GM10248 (cell line): Measurements from ENCODE around the gene ST8SIA6.

Experiments
- CTCF ChIA-PET: fragments of 300-600 bp; sonication (Branson Sonifier 250); formaldehyde crosslinking; extraction: SDS; loops from one replicate; lab custom pipeline; 2021; ENCODE audit warnings: antibody characterized with exemption; lab: Yijun Ruan, JAX
- POLR2A ChIA-PET: fragments of 350-650 bp; sonication (Branson Sonifier 250); formaldehyde crosslinking; extraction: SDS; loops from one replicate; lab custom pipeline; 2020; ENCODE audit warnings: antibody characterized with exemption; lab: Yijun Ruan, JAX
- DNase-seq: peaks from one replicate; pipeline ENCODE4 v3.0.0; 2012; ENCODE audit errors: extremely low spot score
- TF ChIP-seq, protein P1 (sequence below): IDR thresholded peaks from 2 replicates; pipeline ENCODE4 v1.5.1; 2012; ENCODE audit warnings: mild to moderate bottlenecking, low read depth; ENCODE audit errors: extremely low read depth, missing control alignments, control extremely low read depth

The ST8SIA6 gene

DNA sequence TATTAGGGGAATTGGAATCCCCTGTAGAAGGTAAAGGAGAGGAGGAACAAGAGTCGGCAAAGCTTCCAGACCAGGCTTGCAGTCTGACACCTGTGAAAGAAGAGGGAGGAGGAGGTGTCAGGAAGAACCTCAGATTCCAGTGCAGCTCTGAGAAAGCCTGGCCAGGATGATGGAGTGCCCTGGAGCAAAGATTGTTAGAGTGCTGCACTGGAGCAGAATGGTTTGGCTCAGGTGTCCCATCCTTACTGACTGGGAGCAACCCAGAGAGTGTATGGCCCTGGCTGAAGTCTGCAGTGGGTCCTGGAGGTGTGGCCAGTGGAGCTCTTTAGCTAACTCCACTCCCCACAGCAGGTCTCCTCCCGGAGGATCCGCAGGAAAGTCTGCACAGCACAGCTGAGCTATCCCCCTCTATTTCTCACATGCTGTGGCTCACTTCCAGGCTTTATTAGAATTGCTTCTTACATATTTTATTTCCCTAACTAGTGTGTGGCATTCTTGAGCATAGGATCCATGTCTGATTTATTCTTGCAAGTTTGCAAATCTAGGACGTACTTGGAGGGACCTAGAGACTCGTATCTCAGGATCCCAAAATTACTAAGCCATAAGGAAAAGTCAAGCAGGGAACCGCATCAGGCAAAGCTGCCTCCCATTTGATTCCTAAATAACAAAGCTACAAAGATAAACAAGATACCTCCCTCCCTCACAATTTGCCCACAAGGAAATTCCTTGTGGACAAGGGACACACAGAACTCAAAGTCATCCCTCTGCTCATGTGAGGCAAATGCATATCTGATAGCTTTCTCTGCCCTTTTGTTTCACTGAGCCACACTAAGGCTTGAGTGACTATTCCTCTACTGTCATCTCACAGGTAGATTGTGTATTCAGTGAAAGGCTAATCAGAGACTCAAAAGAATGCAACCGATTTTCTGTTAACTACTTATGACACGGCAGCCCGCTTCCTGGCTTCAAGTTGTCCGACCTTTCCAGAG, 167.5 kb downstream of the ST8SIA6 start:
- CTCF ChIA-PET: interaction anchor here (1.9 kb wide), 1 partner anchor 9 kb away, joined by 4 read pairs; no protein-coding TSS in a partner anchor
- POLR2A ChIA-PET: no interaction called here
- TF ChIP-seq, protein P1, sequence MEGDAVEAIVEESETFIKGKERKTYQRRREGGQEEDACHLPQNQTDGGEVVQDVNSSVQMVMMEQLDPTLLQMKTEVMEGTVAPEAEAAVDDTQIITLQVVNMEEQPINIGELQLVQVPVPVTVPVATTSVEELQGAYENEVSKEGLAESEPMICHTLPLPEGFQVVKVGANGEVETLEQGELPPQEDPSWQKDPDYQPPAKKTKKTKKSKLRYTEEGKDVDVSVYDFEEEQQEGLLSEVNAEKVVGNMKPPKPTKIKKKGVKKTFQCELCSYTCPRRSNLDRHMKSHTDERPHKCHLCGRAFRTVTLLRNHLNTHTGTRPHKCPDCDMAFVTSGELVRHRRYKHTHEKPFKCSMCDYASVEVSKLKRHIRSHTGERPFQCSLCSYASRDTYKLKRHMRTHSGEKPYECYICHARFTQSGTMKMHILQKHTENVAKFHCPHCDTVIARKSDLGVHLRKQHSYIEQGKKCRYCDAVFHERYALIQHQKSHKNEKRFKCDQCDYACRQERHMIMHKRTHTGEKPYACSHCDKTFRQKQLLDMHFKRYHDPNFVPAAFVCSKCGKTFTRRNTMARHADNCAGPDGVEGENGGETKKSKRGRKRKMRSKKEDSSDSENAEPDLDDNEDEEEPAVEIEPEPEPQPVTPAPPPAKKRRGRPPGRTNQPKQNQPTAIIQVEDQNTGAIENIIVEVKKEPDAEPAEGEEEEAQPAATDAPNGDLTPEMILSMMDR: no peak

DNA sequence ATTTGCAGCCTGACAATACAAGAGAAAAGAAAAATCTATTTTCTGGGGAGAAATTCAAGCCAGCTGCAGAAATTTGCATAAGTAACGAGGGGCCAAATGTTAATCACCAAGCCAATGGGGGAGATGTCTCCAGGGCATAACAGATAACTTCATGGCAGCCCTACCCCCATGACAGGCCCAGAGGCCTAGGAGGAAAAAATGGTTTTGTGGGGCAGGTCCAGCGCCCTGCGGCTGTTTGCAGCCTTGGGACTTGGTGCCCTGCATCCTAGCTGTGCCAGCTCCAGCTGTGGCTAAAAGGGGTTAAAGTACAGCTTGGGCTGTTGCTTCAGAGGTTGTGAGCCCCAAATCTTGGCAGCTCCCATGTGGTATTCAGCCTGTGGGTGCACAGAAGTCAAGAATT, 172.1 kb downstream of the ST8SIA6 start:
- TF ChIP-seq, protein P1: no peak
- CTCF ChIA-PET: no interaction called here
- no peak for DNase-seq
- POLR2A ChIA-PET: no interaction called here

More for the DNA sequence above, 167.5 kb downstream of the ST8SIA6 start:
- DNase-seq: no peak

DNA sequence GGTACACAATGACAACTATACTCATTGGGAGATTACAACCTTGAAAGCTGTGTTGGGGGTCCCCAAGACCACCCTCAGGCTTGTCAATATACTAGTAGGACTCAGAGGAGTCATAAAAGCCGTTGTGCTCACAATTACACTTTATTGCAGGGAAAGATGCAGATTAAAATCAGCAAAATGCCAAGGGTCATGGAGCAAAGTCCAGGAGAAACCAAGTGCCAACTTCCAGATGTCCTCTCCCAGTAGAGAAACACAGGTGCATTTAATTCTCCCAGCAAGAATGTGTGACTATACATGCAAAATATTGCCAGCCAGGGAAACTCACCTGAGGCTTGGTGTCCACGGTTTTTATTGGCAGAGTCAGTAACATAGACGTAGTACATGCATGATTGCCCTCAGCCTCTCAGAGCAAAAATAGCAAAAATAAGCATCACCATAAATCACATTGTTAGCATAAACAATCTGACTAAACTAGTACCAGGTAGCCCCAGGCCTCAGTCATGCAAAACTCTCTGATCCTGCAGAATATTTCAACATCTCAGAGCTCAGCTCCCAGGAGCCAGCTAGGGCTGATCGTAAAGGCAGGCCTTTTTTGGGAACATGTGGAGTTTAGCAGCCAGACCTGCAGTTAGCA, 175.7 kb downstream of the ST8SIA6 start:
- CTCF ChIA-PET: interaction anchor here (1.4 kb wide), 1 partner anchor 20 kb away, joined by 4 read pairs; no protein-coding TSS in a partner anchor
- TF ChIP-seq, protein P1: no peak
- POLR2A ChIA-PET: no interaction called here

DNA sequence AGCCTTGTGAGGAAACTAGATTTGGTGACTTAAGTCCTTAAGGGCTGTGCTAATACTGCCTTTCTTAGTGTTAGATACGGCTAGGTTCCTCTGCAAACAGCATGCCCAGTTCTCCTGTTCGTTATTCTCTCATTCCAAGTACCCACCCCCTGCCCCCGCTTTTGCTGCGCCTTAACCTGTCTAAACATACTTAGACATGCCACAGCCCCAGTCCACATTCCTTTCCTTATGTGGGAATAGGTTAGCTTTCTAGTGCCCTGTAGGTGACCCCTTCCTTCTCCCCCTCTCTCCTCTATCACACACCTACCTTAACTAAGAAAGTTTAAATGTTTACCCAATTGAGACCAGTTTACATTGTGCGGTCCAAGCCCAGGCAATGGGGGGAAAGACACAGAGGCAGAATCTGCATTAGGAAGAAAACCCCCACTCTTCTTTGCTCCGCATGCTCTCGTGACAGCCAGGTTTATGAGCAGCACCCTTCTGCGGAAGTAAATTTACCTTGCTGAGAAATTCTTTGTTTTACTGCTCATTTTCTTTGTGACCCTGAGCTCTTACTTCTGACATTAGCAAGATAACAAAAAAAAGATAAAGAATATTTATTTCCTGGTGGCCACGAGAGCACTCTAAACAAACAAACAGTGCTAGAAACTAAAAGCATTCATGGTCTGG, 177.5 kb downstream of the ST8SIA6 start:
- TF ChIP-seq, protein P1: no peak
- ChIA-PET CTCF (interaction anchor here (1.0 to 1.4 kb wide), 4 partner anchors 9 to 43 kb away, joined by 3 to 6 read pairs (median 4); no protein-coding TSS in a partner anchor), POLR2A (no interaction called here)
- no peak for DNase-seq

More for the DNA sequence above, 175.7 kb downstream of the ST8SIA6 start:
- DNase-seq: no peak

DNA sequence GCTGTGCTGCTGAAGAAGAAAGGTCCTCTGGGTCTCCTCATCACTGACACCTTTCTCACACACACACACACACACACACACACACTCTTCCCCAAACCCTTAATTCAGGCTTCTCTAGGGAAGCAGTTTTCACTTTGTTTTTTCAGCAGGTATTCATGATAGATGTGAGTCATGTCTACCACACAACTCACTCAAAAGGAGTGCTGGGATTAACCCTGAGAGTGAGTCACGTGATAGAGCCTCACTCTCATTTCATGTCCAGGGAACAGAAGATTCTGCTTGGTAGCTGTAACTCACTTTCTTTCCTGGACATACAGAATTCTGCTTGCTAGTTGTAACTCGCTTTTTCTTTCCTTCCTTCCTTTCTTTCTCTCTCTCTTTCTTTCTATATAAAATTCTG, 181.0 kb downstream of the ST8SIA6 start:
- CTCF ChIA-PET: interaction anchor here (1.3 to 2.5 kb wide), 4 partner anchors 11 to 17 kb away, joined by 4 to 12 read pairs (median 7); no protein-coding TSS in a partner anchor
- POLR2A ChIA-PET: no interaction called here
- DNase-seq: no peak
- TF ChIP-seq, protein P1: no peak

DNA sequence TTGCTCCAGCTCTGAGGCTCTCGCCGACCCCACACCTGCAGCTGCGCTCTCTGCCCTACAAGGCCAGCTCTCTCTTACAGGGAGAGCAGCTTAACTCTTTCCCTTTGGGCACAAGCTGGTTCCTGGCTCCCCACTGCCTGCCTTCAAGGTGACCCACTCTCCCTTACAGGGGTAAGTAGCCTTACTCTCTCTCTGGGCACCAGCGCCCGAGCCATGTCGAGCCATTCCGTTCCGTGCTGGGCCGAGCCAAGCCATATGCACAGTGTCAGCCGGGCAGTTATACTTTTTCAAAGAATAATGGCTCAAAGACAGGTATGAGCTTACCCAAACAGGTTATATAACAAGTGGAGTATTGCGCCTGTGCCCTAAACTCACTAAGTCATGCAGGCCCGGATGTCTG, 181.7 kb downstream of the ST8SIA6 start:
- ChIA-PET CTCF (interaction anchor here (1.1 to 2.5 kb wide), 2 partner anchors 14 to 83 kb away, joined by 3 to 12 read pairs; no protein-coding TSS in a partner anchor), POLR2A (no interaction called here)
- TF ChIP-seq, protein P1: no peak
- no peak for DNase-seq
